PFSK-1 (cell line): ENCODE results near the gene VGLL3.

Experiments
- FOXP2 ChIP-seq: optimal IDR thresholded peaks from 2 replicates; pipeline ENCODE3; 2011; ENCODE audit warnings: borderline replicate concordance, control low read depth, inconsistent platforms; ENCODE audit not compliant: insufficient read depth; ENCODE audit errors: extremely low read length, extremely low read depth
- POLR2AphosphoS5 ChIP-seq: IDR thresholded peaks from 2 replicates; pipeline ENCODE4 v1.6.1; 2012; ENCODE audit warnings: low read depth, mild to moderate bottlenecking, control low read depth, low read length, moderate library complexity
- SIN3A ChIP-seq: IDR thresholded peaks from 2 replicates; pipeline ENCODE4 v1.6.1; 2012; ENCODE audit warnings: mild to moderate bottlenecking, low read length, moderate library complexity, borderline replicate concordance; ENCODE audit not compliant: insufficient read depth
- TAF1 ChIP-seq: IDR thresholded peaks from 2 replicates; pipeline ENCODE4 v1.6.1; 2012; ENCODE audit warnings: low read length, control low read depth, borderline replicate concordance; ENCODE audit not compliant: insufficient read depth
- TF ChIP-seq, protein P1 (sequence below), 2 experiments: IDR thresholded peaks; 2 replicates each; pipeline versions ENCODE4 v1.6.1 to v1.8.0; 2011 to 2012; ENCODE audit warnings: low read depth in 2 of 2, low read length in 2 of 2, control low read depth in 1 of 2, inconsistent platforms in 1 of 2, mild to moderate bottlenecking in 1 of 2, moderate library complexity in 1 of 2; ENCODE audit not compliant: insufficient read depth in 1 of 2

The VGLL3 gene

DNA sequence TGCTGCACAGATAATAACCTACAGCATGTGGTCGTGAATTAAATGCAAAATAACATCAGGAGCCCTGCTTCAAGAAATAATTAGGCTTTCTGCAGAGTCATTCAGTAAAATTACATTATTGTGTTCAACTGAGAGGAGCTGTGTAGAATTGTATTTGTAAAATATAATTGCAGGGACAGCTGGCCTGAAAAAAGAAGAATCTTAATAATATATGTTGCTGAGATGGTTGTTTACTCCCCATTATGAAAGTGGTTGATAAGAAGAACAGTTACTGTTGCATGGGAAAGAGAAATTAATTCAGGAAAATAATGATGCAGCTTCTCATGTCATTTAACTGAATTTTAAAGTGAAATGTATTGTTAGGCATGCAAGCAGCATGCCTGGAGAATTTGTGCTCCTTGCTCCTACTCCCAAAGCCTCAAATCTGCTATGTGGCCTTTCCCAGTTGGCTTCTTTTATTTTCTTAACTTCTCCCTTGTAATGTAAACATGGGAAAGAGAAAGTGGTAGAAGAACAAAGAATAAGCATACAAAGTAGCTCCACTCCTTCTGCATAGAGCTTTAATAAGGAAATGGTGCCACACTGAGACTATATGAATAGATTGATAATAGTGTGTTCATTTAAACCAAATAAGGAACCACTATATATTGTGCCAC lies 100.1 kb downstream of the VGLL3 start:
- TF ChIP-seq SIN3A = no peak
- no peak for TF ChIP-seq FOXP2
- TF ChIP-seq TAF1 = no peak
- TF ChIP-seq, protein P1, sequence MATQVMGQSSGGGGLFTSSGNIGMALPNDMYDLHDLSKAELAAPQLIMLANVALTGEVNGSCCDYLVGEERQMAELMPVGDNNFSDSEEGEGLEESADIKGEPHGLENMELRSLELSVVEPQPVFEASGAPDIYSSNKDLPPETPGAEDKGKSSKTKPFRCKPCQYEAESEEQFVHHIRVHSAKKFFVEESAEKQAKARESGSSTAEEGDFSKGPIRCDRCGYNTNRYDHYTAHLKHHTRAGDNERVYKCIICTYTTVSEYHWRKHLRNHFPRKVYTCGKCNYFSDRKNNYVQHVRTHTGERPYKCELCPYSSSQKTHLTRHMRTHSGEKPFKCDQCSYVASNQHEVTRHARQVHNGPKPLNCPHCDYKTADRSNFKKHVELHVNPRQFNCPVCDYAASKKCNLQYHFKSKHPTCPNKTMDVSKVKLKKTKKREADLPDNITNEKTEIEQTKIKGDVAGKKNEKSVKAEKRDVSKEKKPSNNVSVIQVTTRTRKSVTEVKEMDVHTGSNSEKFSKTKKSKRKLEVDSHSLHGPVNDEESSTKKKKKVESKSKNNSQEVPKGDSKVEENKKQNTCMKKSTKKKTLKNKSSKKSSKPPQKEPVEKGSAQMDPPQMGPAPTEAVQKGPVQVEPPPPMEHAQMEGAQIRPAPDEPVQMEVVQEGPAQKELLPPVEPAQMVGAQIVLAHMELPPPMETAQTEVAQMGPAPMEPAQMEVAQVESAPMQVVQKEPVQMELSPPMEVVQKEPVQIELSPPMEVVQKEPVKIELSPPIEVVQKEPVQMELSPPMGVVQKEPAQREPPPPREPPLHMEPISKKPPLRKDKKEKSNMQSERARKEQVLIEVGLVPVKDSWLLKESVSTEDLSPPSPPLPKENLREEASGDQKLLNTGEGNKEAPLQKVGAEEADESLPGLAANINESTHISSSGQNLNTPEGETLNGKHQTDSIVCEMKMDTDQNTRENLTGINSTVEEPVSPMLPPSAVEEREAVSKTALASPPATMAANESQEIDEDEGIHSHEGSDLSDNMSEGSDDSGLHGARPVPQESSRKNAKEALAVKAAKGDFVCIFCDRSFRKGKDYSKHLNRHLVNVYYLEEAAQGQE (IDR thresholded peaks at IDR 0.05; ENCODE audit: insufficient read depth in 1 of 2, low read depth in 2 of 2, low read length in 2 of 2) = no peak
- TF ChIP-seq POLR2AphosphoS5 = no peak
